ENCODE results near the gene RPS21. TPM values are rescaled to one million over a fixed set of nuclear protein-coding genes. Genes with fewer than 3 reads are reported as not detected.

Gene RPS21
- total RNA-seq, 4 donors from 2014 or later = 819 to 3,701 (median 3,102) TPM

DNA sequence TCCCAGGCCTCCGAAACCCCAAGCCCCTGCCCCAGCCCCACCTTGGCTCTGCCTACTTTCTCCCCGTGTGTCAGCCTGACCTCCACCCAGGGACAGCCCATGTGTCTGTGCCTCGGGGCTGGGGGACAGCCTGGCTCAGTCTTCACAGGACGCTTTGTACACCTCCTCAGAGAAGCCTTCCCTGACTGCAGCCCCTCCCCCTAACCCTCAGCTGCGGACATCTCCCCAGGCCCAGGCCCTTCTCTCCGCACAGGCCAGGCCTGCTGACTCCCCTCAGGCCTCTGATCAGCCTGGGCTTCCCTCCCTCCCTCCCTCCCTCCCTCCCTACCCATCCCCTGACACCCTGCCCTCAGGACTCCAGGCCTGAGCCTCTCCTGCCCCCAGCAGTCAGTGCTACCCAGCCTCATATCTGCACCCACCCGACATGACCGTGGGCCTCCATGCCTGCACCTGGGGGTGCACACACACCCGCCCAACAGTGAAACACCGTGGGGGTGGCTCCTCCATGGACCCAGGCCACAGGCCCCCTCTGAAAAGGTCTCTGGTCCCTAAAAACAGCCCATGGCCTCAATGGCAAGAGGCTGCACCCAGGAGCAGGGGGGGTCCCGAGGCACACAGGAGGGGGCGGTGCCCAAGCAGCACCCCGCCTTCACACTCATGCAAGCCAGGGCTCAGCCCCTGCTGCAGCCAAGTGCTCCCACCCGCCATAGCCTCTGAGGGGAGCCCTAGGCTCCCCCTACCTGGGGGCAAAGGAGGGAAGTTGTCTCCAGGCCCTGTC is 32.7 kb upstream of the RPS21 start:
- Histone ChIP-seq H3K36me3 (peaks cover 6 to 32% (median 7%) of the 10 kb centered on the region in 3 donors), H3K9me3 (no peaks in the 10 kb centered on the region), H3K27ac (peak overlapping the region; percentile 91 to 93 (median 92)), H3K27me3 (no peaks in the 10 kb centered on the region), H3K4me1 (peaks cover 75 to 96% (median 86%) of the 10 kb centered on the region in 3 donors), H3K4me3 (no peak overlapping the region)
- DNase-seq = no peak
- intact Hi-C loops (cut with DNase I) = no loop called here
- 33 to 37% methylated on average over 2 to 6 of the region's 14 CpGs for WGBS, 2 donors
- TF ChIP-seq, protein P1, sequence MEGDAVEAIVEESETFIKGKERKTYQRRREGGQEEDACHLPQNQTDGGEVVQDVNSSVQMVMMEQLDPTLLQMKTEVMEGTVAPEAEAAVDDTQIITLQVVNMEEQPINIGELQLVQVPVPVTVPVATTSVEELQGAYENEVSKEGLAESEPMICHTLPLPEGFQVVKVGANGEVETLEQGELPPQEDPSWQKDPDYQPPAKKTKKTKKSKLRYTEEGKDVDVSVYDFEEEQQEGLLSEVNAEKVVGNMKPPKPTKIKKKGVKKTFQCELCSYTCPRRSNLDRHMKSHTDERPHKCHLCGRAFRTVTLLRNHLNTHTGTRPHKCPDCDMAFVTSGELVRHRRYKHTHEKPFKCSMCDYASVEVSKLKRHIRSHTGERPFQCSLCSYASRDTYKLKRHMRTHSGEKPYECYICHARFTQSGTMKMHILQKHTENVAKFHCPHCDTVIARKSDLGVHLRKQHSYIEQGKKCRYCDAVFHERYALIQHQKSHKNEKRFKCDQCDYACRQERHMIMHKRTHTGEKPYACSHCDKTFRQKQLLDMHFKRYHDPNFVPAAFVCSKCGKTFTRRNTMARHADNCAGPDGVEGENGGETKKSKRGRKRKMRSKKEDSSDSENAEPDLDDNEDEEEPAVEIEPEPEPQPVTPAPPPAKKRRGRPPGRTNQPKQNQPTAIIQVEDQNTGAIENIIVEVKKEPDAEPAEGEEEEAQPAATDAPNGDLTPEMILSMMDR (IDR thresholded peaks at IDR 0.05) = no peak
- no peak for TF ChIP-seq POLR2A (IDR thresholded peaks at IDR 0.05)

DNA sequence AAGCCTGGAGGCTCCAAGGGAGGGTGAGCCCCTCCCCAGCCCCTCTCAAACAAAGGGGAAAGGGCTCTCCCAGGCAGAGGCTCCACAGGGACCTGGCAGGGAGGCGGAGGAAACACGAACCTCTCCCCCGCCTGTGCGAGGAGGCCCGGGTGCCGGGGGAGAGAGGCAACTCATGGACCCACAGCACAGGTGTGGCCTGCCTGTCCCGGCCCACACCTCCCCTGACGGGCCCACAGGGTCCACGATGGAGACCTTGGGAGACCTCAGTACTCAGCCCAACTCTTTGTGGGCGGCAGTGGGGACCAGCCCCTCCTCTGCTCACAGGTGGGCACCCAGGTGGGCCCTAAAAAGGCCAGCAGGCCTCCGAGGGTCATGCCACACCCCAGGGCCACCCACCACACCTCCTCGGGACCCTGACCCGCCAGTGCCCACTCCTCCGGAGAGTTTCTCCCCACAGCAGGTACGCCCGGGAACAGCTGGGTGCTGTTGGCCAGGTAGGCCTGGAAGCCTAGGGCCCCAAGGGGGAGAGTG is 32.0 kb upstream of the RPS21 start:
- WGBS, 2 donors = 50% methylated on average over 3 of the region's 16 CpGs; no CpG with 5 or more reads in 1 of the 2 donors
- no peak for DNase-seq

DNA sequence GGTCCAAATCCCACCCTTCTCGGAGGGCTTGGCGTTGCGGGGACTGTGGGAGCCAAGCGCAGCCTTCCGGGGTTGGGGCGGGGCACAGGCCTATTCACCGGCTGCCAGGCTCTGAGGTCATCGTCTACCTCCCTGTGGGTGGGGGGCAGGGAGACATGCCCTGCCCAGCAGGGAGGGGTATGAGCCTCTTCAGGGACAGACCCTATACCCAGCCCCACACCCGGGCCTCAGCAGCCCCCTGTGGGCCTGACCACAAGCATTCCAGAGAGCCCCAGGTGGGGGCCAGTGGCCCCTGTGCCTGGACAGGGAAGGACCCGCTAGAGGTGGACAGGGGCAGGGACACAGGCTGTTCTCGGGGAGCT is 31.4 kb upstream of the RPS21 start:
- TF ChIP-seq, protein P1 (IDR thresholded peaks at IDR 0.05) = no peak
- TF ChIP-seq POLR2A (IDR thresholded peaks at IDR 0.05) = no peak
- intact Hi-C loops (cut with DNase I) = no loop called here

More for the DNA sequence above, 32.0 kb upstream of the RPS21 start:
- Histone ChIP-seq H3K4me3 (peak overlapping the region in 1 of 4 donors; percentile 43), H3K36me3 (peaks cover 6 to 29% (median 7%) of the 10 kb centered on the region in 3 donors), H3K9me3 (no peaks in the 10 kb centered on the region), H3K4me1 (peaks cover 82 to 100% (median 93%) of the 10 kb centered on the region in 3 donors), H3K27ac (peak overlapping the region; percentile 91 to 93 (median 92)), H3K27me3 (no peaks in the 10 kb centered on the region)
- intact Hi-C loops (cut with DNase I) = no loop called here
- TF ChIP-seq, protein P1 (IDR thresholded peaks at IDR 0.05) = no peak
- TF ChIP-seq POLR2A (IDR thresholded peaks at IDR 0.05) = no peak

DNA sequence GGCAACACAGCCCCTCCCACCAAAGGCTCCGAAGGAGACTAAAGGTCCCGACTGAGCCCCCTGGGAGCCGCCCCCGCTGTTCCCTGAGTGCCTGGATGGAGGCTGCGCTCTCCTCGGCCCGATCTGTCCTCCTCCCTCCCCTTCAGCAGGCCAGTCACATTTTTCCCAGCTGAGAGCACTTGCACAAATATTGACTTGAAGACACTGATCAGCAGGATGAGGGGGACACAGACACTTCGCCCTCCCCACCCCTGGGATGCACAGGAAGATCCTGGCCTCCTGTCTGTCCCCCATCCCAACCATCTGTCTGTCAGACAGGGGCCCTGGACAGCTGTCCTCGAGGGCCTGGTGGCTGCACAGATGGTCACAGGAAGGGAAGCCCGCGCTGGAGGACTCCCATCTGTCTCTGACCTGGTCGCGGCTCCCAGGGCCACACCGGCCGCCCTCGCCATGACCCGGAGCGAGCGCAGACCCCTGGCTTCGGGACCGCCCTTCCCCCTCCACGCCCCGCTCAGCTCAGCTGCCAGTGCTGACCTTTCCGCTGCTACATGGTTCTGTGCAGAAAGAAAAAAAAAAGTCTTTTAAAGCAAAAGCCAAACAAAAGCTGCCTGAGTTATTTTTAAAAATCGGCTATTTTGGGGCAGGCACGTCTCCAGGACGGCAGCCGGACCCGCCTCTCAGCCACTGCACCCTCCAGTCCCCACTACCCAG is 30.9 kb upstream of the RPS21 start:
- Histone ChIP-seq H3K27me3 (no peaks in the 10 kb centered on the region), H3K27ac (peak overlapping the region; percentile 91 to 93 (median 92)), H3K36me3 (peaks cover 6 to 17% (median 7%) of the 10 kb centered on the region in 3 donors), H3K9me3 (no peaks in the 10 kb centered on the region), H3K4me1 (peaks cover 81 to 99% (median 93%) of the 10 kb centered on the region in 3 donors), H3K4me3 (peak overlapping the region in 2 of 4 donors; percentile 18 to 43)
- intact Hi-C loops (cut with DNase I) = no loop called here
- no peak for TF ChIP-seq POLR2A (IDR thresholded peaks at IDR 0.05)
- TF ChIP-seq, protein P1 (IDR thresholded peaks at IDR 0.05) = no peak
- 29 to 42% methylated on average over 4 to 12 of the region's 29 CpGs for WGBS, 2 donors
- DNase-seq = no peak

More for the DNA sequence above, 31.4 kb upstream of the RPS21 start:
- peaks cover 79 to 99% (median 93%) of the 10 kb centered on the region in 3 donors for H3K4me1 ChIP-seq
- no CpG with 5 or more reads among the region's 11 CpGs for WGBS, 2 donors
- no peaks in the 10 kb centered on the region for H3K27me3 ChIP-seq
- H3K36me3 ChIP-seq = peaks cover 6 to 22% (median 7%) of the 10 kb centered on the region in 3 donors
- no peaks in the 10 kb centered on the region for H3K9me3 ChIP-seq
- H3K4me3 ChIP-seq = peak overlapping the region in 2 of 4 donors; percentile 18 to 43
- peak overlapping the region; percentile 91 to 93 (median 92) for H3K27ac ChIP-seq
- DNase-seq = no peak
